SU-DHL-6 (cell line): Measurements from ENCODE around the gene NT5C.
"Not testable (repeated sequence)": the region's sequence is repeated elsewhere in the genome, so short reads cannot be mapped to it uniquely, and the experiment has no call there.

Source experiments
- H2AFZ ChIP-seq: fragments of 200-600 bp; sonication (generic); 2 replicates; pipeline ENCODE4 v1.6.1; 2014; ENCODE audit warnings: low read depth, mild to moderate bottlenecking, moderate library complexity, mixed read lengths, antibody characterized with exemption, low read length; ENCODE audit not compliant: severe bottlenecking
- H3F3A ChIP-seq: fragments of 200-600 bp; shearing (Covaris generic); 2 replicates; pipeline ENCODE4 v1.6.0; 2016; ENCODE audit warnings: antibody characterized with exemption, mild to moderate bottlenecking; ENCODE audit not compliant: insufficient read depth
- H3K27ac ChIP-seq: fragments of 200-600 bp; sonication (generic); 2 replicates; pipeline ENCODE4 v1.5.1; 2016; ENCODE audit warnings: low read depth, mild to moderate bottlenecking, low read length, moderate library complexity, mixed read lengths
- H3K27me3 ChIP-seq: fragments of 200-600 bp; sonication (generic), shearing (Covaris generic); 2 replicates; pipeline ENCODE4 v1.6.0; 2014; ENCODE audit warnings: mild to moderate bottlenecking, low read length
- H3K36me3 ChIP-seq: fragments of 200-600 bp; sonication (generic); 2 replicates; pipeline ENCODE4 v1.6.1; 2014; ENCODE audit warnings: mild to moderate bottlenecking, low read length, mixed read lengths
- H3K4me2 ChIP-seq: fragments of 300-600, 200-600 bp; shearing (Covaris generic), sonication (generic); 2 replicates; pipeline ENCODE4 v1.6.0; 2014; ENCODE audit warnings: low read length, low read depth, mild to moderate bottlenecking; ENCODE audit not compliant: poor library complexity, severe bottlenecking
- H3K4me3 ChIP-seq: fragments of 200-600 bp; sonication (generic); 2 replicates; pipeline ENCODE4 v1.5.1; 2014; ENCODE audit warnings: antibody characterized with exemption, low read length, mild to moderate bottlenecking, mixed read lengths; ENCODE audit not compliant: insufficient read depth, poor library complexity, severe bottlenecking
- H3K79me2 ChIP-seq: fragments of 200-600 bp; sonication (generic); 2 replicates; pipeline ENCODE4 v1.6.1; 2014; ENCODE audit warnings: mild to moderate bottlenecking, low read length, moderate library complexity; ENCODE audit not compliant: insufficient read depth
- H3K9ac ChIP-seq: fragments of 200-600 bp; sonication (generic); 2 replicates; pipeline ENCODE4 v1.7.0; 2014; ENCODE audit warnings: mild to moderate bottlenecking, low read length
- H3K9me2 ChIP-seq: fragments of 200-600 bp; sonication (generic); replicated peaks from 2 replicates; pipeline ENCODE4 v1.6.1; 2014; ENCODE audit warnings: low read length; ENCODE audit not compliant: insufficient read depth
- H3K9me3 ChIP-seq: fragments of 200-600 bp; sonication (generic); 2 replicates; pipeline ENCODE4 v1.6.1; 2014; ENCODE audit warnings: low read length, mixed read lengths; ENCODE audit not compliant: insufficient read depth
- H4K20me1 ChIP-seq: fragments of 200-600 bp; sonication (generic); 2 replicates; pipeline ENCODE4 v1.6.1; 2014; ENCODE audit warnings: low read depth, mild to moderate bottlenecking, antibody characterized with exemption, low read length, moderate library complexity, mixed read lengths
- CTCF ChIP-seq: fragments of 200-600 bp; sonication (generic); IDR thresholded peaks from one replicate; pipeline ENCODE4 v1.5.1; 2017; ENCODE audit warnings: antibody characterized with exemption, mild to moderate bottlenecking, low read length, moderate library complexity; ENCODE audit not compliant: insufficient read depth, poor library complexity, severe bottlenecking
- EZH2phosphoT487 ChIP-seq: fragments of 200-600 bp; sonication (generic), shearing (Covaris generic); conservative IDR thresholded peaks from 2 replicates; pipeline ENCODE4 v1.6.1; 2018; ENCODE audit warnings: mild to moderate bottlenecking, antibody characterized with exemption, low read length, moderate library complexity, mixed read lengths

Gene NT5C

GRCh38 chr17:75138519-75138918 is 7.0 kb upstream of the NT5C start:
- Histone ChIP-seq H3K27ac (no peak overlapping the region), H3K4me3 (no peak overlapping the region), H3K4me2 (no peak overlapping the region), H3F3A (peaks cover 42% of the 10 kb centered on the region), H3K36me3 (peaks cover 25% of the 10 kb centered on the region; the same call in 1 of the 2 replicates), H3K9me3 (no peaks in the 10 kb centered on the region), H3K9me2 (no peaks in the 10 kb centered on the region), H3K9ac (no peak overlapping the region), H4K20me1 (0 out of 2 replicates have a peak, but pooled peaks cover 3% of the 10 kb centered on the region), H3K27me3 (no peaks in the 10 kb centered on the region), H2AFZ (no peak overlapping the region), H3K79me2 (no peaks in the 10 kb centered on the region)
- TF ChIP-seq CTCF (no peak), EZH2phosphoT487 (no peak)

- not testable (repeated sequence) for H4K20me1 ChIP-seq, H3K27me3 ChIP-seq, H3K4me2 ChIP-seq, H3K9me3 ChIP-seq, H3K4me3 ChIP-seq, H3K9ac ChIP-seq, H3K9me2 ChIP-seq, H3K79me2 ChIP-seq, H3K27ac ChIP-seq, H2AFZ ChIP-seq
- H3K36me3 ChIP-seq: peaks cover 21% of the 10 kb centered on the region; the same call in 1 of the 2 replicates
- peaks cover 42% of the 10 kb centered on the region for H3F3A ChIP-seq
Measured at GRCh38 chr17:75137762-75138161, 6.2 kb upstream of the NT5C start.

GRCh38 chr17:75135946-75136345 is 4.4 kb upstream of the NT5C start:
- TF ChIP-seq EZH2phosphoT487: no peak
- Histone ChIP-seq H3K4me2 (no peak overlapping the region), H3K9ac (no peak overlapping the region), H4K20me1 (0 out of 2 replicates have a peak, but pooled peaks cover 3% of the 10 kb centered on the region), H3K36me3 (peaks cover 16% of the 10 kb centered on the region; the same call in 1 of the 2 replicates), H3K4me3 (no peak overlapping the region), H3K9me3 (no peaks in the 10 kb centered on the region), H3K79me2 (peaks cover 5% of the 10 kb centered on the region; the same call in 1 of the 2 replicates), H3K27ac (no peak overlapping the region), H3F3A (peaks cover 42% of the 10 kb centered on the region), H2AFZ (no peak overlapping the region), H3K9me2 (no peaks in the 10 kb centered on the region), H3K27me3 (no peaks in the 10 kb centered on the region)

GRCh38 chr17:75135452-75135851 is 3.9 kb upstream of the NT5C start:
- H3K27ac ChIP-seq: no peak overlapping the region
- peaks cover 42% of the 10 kb centered on the region for H3F3A ChIP-seq
- TF ChIP-seq CTCF: no peak
- no peak for TF ChIP-seq EZH2phosphoT487
- peaks cover 10% of the 10 kb centered on the region for H3K79me2 ChIP-seq
- no peaks in the 10 kb centered on the region for H3K9me2 ChIP-seq
- H3K9me3 ChIP-seq: no peaks in the 10 kb centered on the region
- no peak overlapping the region for H3K9ac ChIP-seq
- peaks cover 3% of the 10 kb centered on the region; the same call in 1 of the 2 replicates for H4K20me1 ChIP-seq
- no peaks in the 10 kb centered on the region for H3K27me3 ChIP-seq
- no peak overlapping the region for H3K4me2 ChIP-seq
- H3K36me3 ChIP-seq: peaks cover 16% of the 10 kb centered on the region; the same call in 1 of the 2 replicates
- no peak overlapping the region for H2AFZ ChIP-seq
- H3K4me3 ChIP-seq: no peak overlapping the region

GRCh38 chr17:75133607-75134347 is 2.2 kb upstream of the NT5C start:
- Histone ChIP-seq H3F3A (peaks cover 32% of the 10 kb centered on the region), H3K79me2 (peaks cover 17% of the 10 kb centered on the region)
- H3K36me3 ChIP-seq, H4K20me1 ChIP-seq, H3K4me2 ChIP-seq, H3K27ac ChIP-seq, H3K9me2 ChIP-seq, H3K4me3 ChIP-seq, H3K27me3 ChIP-seq, H2AFZ ChIP-seq, H3K9ac ChIP-seq, H3K9me3 ChIP-seq: not testable (repeated sequence)
